NCI-H1092 treated with DMSO at 0.1 percent for 48 hours (cell line): ENCODE results near the gene CELSR1.
"Not testable (repeated sequence)": the region's sequence is repeated elsewhere in the genome, so short reads cannot be mapped to it uniquely, and the experiment has no call there.

Source experiments
- DNase-seq: peaks from one replicate; lab custom pipeline; 2025; lab: John Stamatoyannopoulos, UW

The CELSR1 gene

DNA sequence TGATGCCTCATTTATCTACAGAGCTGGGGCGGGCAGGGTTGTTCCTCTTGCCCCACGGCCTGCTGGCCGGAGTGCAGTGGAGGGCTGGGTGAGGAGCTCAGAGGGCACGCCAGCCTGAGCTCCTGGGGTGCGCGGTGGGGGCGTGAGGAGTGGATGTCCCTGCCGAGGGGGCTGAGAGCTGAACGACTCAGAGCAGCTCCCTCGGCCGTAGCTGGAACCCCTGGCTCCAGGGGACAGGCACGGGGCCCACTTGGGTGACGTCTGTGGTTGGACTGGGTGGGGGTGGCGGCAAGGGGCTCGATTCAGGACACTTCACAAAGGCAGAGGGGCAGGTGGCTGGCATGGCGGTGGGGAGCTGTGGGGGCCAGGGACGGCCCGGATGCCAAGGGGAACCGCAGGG, 139.5 kb downstream of the CELSR1 start:
- DNase-seq = no peak

DNA sequence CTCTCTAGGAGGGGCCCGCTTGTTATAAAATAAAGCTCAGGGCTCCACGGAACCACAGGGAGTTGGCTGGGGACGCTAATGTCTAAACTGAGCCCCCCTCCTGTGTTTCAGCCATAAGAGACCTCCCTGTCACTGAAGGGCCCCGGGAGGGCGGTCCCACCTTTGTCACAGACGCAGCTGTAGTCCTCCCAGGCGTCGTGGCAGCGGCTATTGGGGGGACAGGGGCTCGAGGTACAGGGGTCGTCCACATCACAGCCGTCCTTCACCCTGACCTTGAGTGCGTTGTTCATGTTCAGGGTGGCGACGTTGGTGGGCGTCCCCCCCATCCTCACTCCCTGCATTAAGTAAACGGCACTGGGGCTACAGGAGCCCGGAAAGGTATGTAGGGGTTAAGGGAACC, 139.9 kb downstream of the CELSR1 start:
- DNase-seq = no peak

DNA sequence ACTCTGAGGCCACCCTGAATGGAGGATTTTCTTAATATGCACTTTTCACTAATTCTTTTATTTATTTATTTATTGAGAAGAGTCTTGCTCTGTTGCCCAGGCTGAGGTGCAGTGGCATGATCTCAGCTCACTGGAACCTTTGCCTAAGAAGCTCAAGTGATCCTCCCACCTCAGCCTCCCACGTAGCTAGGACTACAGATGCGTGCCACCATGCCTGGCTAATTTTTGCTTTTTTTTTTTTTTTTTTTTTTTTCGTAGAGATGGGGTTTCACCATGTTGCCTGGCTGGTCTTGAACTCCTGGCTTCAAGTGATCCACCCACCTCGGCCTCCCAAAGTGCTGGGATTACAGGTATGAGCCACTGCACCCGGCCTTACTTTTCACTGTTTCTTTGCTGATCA, 140.4 kb downstream of the CELSR1 start:
- DNase-seq = not testable (repeated sequence)

DNA sequence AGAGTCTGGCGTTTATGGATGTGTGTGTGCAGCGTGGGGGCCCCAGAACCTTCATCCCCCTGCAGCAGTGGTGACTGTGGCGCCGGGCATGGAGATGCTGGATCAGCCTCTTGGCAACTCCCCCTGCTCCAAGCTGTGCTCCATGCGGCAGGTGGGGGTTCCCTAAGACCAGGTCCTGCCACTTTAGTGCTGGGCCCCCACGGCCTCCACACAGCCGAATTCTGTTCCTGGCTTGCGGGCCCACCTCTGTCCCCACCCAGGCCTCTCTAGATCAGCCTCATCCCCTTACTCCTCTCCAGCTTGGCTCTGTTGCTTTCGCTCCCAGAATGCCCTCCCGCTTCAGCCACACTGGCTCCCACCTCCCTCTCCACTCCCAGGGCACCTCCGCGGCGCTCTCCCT, 142.3 kb downstream of the CELSR1 start:
- no peak for DNase-seq

DNA sequence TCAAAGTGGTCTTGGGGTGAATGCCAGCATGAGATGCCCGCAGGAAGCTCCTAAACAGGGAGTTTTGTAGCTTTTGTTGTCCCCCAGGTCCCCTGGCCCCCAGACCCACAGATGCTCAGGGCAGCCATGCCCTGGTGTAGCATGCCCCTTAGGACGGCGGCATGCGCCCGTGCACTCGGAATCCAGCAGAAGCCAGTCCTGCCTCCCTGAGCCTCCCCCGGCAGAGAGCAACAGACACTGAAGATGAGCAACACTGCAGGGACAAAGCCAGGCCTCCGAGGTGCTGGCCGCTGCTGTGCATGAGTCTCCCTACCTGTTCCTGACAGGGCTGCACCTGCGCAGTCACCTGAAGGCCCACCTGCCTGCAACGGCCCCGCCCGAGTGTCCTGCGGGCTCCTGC, 142.8 kb downstream of the CELSR1 start:
- no peak for DNase-seq

DNA sequence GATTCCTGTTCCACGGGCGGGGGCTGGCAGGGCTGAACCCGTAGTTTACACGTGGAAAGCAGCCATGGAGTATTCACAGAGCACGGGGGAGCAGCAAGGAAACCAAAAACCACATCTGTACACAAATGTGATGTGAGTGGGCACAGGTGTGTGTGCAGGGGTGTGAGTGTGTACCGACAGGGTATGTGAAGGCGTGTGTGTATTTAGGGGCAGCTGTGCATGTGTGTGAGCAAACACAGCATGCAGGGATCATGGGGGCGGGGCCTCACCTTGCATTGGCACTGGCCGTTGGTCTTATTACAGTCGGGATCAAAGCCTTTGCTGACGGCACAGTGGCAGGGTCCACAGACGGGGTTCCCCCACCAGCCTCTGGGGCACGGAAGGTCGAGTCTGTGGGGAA, 143.5 kb downstream of the CELSR1 start:
- DNase-seq = no peak

DNA sequence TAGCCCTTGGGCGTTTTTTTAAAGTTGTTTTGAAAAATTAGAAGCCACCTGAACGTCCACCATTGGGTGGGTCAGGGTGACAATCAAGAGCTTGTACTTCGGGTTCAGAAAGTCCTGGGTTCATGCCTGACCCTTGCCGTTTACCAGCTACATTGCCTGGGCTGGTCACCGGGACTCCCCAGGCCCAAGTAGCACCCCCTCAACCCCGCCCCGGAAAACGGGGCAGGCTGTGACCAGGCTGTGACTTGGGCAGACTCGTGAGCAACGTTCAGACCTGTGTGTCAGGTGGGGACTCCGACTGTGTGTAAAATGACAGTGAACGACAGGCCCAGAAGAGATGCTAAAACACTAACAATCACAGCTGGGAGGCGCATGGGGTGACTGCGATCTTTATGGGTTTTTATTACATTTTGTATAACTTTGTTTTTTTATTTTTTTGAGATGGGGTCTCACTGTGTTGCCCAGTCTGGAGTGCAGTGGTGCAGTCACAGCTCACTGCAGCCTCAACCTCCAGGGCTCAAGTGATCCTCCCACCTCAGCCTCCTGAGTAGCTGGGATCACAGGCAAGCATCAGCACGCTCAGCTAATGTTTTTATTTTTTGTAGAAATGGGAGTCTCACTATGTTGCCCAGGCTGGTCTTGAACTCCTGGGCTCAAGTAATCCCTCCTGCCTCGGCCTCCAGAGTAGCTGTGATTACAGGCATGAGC, 145.1 kb downstream of the CELSR1 start:
- no peak for DNase-seq

DNA sequence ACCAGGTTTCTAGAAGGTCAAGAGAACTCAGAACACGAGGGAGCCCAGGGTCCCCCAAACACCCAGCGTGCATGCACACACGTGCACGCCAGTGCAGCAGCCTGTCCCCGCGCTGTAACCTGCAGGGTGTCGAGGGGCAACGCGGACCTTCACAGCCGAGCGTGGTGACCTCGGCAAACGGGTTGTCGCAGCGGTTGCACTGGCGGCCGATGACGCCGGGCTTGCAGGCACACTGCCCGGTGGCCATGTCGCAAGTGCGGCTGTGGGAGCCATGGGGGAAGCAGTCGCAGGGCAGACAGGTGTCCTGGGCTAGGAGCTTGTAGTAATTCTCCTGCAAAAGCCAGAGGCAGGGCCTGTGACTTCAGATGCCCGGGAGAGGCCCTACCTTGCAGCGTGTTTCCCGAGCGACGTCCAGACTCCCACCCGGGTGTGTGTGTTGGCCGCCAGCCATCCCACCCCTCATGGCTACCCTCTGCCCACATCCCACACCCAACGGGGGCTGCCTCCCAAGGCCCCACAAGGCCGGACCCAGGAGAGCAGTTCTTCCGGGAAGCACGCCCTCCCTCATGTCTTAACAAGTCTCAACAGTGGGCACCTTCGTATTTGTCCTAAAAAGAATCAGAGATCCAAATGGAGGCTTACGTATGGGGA, 145.8 kb downstream of the CELSR1 start:
- DNase-seq = no peak

DNA sequence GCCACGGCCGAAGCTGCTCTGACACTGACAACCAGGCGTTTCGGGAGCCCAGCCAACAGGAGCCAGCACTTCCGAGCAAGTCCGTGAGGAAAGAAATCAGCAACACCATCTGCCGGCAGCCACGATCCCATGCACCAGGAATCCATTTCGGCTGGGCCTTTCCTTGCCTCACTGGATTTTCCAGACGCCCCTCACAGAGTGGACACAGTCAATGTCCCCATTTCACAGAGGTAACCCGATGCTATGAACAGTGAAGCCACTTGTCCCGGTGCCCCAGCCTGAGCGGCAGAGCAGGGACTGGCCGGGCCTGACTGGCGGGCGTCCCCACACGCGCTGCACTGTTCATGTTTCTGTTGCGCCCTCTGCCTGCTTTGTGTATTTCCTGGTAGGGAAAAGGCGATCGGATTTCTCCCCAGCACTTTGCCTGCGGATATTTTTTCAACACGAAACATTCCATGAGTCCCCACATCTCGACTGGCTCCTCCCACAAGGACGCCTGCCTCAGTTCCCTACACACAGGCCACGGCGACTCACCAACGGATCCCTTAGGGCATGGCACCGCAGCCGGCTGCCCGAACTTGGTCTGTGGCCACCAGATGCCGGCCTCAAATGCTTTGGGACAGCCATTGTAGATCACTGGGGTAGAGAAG, 146.6 kb downstream of the CELSR1 start:
- peak; percentile 42 for DNase-seq

DNA sequence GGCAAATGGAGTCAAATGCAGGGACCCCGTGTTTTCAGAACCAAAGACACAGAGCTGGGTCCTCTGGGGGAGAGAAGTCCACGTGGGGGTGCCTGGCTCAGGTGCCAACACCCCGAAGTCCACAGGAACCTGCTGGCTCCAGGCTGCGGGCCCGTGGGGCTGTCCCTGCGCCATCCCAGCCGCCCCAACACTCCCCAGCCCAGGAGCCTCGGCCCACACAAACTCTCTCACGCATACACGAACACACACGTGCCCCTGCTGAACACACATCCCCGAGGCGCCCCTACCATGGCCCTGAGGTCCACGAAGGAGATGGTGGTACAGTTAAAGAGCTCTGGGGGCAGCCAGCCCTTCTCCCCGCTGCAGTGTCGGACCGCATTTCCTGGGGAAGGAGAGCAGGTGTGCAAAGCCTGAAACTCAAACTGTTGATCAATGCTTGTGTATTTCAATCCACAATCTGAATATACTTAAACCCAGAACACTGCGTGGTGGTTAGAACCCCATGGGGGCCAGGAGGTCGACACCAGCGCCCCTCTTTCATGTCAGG, 147.2 kb downstream of the CELSR1 start:
- no peak for DNase-seq

DNA sequence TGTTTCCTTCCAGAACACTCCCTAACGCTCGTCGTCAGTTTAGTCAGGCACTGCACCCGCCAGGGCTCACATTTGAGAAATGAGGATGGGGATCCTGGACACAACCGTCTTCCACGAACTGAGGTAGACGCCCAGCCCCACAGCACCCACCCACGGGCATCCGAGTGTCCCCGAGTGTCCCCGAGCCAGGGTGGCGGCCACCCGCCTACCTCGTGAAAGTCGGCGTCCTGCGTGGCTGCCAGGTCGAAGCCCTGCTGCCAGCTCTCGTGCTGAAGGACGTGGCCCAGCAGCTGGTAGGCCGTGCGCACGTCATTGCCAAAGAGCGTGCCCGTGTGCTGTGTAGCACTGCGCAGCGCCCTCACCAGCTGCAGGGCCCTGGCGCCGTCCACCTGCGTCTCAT, 148.3 kb downstream of the CELSR1 start:
- no peak for DNase-seq

DNA sequence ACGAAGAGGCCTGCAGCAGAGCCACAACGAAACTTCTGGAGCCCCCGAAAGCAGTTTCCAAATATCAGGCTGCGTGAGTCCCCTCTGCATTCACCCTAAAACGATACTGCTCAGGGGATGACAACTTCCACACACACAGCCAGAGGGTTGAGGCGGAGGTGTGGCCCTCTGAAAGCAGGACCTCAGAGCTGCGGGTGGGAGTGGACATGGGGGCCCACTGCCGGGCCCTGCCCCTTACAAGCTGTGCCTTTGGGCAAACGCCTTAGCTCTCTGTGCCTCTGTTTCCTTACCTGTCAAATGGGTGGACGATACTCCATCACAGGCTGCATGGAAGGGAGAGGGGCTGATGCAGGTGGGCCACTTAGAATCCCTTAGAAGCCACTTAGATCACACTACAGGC, 148.8 kb downstream of the CELSR1 start:
- DNase-seq = no peak

DNA sequence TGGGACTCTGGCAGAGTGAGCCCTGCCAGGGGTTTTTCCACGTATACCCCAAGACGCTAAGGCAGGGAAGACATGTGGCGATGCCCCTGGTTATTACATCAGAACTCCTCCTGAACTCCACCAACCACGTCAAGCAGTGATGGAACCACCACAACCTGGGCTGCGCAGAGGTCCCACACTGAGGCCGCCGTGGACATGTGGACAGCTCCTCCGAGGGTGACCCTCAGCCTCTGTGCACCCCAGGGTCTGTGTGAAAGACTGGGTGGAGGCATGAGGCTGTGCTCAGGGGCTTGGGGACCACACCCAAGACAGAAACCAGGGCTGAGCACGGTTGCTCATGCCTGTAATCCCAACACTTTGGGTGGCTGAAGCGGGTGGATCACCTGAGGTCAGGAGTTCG, 149.7 kb downstream of the CELSR1 start:
- DNase-seq = no peak

DNA sequence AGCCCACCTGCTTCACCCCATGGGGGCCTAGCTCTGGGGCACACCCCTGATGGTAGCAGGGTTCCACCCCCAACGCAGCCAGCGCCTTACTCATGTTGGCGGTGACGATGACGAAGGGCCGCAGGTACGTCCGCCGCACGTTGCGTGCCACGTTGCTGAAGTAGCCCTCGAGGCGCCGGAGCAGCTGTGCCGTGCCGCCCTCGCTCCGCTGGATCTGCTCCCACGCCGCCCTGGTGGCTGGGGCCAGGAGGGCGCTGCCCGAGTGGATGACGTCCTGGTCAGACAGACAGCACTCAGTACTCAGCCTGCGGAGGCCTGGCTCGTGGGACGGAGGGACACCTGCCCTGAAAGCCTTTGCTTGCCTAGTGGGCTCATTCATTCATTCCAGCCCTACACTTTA, 151.1 kb downstream of the CELSR1 start:
- no peak for DNase-seq

DNA sequence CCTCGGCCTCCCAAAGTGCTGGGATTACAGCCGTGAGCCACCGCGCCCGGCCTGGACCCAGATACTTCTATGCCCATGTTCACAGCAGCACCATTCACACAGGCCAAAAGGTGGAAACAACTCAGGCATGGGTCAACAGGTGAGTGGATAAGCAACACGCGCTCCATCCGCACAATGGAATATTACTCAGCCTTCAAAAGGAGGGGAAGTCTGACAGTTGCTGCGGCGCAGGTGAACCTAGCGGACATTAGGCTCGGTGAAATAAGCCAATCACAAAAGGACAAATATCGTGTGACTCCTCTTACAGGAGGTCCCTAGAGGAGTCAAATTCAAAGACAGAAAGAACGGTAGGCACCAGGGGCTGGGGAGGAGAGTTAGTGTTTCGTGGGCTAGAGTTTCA, 154.9 kb downstream of the CELSR1 start:
- DNase-seq = no peak

DNA sequence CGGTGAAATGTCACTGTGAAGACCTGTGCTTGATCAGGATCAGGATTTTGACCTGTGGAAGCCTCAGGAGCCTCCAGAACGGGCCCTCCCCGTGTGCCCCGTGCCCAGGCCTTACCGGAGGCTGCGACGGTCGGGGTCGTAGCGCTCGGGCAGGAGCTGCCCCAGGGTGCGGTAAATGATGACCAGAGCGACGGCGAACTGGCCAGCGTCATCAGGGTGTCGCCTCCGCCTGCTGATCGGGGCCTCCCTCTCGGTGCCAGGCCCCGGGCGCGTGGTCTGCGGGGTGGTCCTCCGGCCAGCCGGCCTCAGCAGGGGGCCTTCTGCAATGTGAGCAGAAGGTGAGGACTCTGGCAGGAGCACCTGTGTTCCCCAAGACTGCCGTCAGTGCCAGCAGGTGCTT, 155.7 kb downstream of the CELSR1 start:
- no peak for DNase-seq

DNA sequence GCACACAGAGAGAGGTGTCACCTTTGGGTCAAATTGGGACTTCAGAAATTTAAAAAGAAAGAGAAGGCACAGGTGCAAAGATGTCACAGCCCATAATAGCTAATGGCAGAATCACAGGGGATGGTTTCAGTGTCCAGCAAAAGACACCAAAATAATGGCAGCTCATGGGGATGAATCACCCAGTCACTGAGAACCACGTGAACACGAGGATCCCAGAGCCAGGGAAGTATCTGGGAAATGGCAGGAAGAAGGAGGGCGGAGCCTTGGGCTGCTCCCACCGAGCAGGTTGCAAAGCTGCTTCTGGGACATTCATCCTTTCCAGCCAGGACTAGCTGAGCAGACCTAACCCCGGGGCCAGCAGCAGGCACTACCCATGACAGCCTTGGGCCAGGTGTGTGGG, 156.3 kb downstream of the CELSR1 start:
- no peak for DNase-seq

DNA sequence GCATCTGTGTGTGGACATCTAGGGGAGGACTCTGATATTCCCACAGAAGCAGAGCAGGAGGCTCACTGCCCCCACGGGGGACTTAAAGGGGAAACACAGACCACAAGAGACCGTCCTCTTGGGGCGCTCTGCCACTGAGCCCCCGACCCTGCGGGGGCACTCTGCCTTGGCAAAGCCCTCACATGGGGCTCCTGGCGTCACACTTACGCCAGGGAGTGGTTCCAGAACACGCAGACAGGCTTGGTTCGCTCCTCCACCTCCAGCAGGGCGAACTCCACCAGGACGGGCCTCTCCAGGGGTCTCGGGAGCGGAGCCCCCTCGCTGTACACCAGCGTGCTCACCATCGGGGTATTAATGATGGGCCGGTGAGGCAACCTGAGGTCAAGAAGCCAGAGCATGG, 156.8 kb downstream of the CELSR1 start:
- DNase-seq = no peak

DNA sequence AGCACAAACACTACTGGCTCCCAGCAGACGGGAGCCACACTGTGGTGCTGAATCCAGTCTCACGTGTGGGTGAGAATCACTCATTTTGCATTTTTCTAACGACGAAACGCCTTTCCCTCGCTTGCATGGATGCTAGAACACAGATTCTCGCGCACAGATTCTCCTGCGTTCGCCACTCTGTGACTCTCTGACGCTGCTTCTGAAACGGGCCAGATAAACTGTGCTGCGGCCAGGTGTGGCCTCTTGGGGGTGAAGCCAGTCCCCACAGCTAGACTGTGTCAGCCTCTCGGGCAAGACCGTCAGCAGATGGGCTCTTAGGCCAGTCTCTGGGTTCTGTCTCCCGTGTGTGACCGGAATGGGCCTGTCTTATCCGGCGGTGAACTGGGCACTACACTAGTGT, 157.4 kb downstream of the CELSR1 start:
- no peak for DNase-seq

DNA sequence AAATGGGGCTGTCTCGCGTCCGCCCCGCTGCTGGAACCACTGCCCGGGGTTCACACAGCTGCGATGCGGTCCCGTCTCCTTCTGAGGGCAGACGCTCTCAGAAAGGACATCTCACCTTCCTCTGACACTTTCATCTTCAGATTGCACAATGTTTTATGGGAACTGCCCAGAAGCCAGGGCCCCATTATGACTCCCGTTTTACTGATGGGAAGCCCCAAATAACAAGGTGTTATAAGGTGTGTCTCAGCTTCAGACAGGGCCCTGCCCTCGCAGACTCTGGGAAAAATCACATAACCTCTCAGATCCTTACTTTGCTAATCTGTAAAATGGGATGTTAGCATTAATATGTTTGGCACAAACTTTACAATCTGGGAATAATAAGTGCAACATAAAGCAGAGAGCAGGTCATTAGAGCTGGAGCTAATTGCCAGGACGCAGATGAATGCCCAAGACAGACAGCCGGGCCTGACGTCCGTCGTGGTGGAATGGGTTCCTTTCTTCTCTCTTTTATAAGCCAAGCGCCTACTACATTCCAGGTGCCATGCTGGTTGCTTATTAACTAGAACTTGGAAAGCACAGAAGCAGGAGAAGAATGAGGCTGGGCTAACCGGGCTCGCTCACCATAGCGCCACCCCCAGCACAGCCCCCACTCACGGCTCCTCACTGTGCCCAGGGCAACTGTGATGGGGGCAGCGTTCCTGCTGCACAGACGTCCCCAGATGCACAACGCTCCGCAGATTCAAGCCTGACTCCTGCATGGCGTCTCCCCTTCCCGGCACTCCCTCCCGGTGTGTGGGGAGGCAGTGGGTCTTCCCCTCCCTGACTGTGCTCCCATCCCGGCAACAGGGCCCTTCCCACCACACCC, 158.1 kb downstream of the CELSR1 start:
- DNase-seq = no peak

DNA sequence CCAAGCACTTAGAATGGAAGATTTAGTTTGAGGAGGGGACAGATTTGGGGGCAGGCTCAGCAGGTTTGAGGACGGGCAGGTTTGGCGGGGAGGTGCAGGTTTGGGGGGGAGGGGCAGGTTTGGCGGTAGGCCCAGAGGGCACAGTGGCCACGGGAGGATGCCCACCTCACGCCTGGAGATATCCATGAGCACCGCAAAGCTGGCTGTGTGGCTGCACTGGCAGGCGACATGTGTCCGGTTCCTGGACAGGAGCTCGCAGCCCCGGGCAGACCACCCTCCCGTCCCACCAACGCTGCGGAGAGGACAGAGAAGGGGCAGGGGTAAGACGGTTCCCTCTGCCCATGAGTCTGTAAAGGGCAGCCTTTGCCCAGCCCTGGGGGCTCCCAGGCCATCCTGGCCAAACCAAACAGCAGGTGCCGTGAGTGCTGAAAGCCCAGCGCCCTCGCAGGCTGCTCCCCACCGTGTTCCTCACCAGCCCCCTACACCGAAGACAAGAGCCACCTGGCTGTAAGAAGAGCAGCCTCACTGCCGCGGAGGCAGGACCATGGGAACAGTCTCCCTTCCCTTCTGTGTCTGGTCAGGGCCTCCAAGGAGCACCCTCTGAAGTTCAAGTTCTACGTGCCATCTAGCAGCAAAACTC, 158.9 kb downstream of the CELSR1 start:
- DNase-seq = no peak
